Measurements from ENCODE around the gene CRLF1.

CRLF1 gene

GRCh38 chr19:18650021-18650390 is 43.4 kb upstream of the CRLF1 start:
- no peaks in the 10 kb centered on the region for H3K9me2 ChIP-seq (ENCODE audit: low read depth, low read length)
- H3K9ac ChIP-seq (ENCODE audit: low read length), result no peak overlapping the region
- no peak for TF ChIP-seq EZH2 (IDR thresholded peaks at IDR 0.05; ENCODE audit: borderline replicate concordance, low read length)
- H3K79me2 ChIP-seq (ENCODE audit: insufficient read depth, low read length), result no peaks in the 10 kb centered on the region
- no peaks in the 10 kb centered on the region for H3K4me1 ChIP-seq (ENCODE audit: insufficient read depth, low read length, severe bottlenecking)
- no peak overlapping the region for H2AFZ ChIP-seq (ENCODE audit: low read length)
- H3K9me3 ChIP-seq (ENCODE audit: low read length), result no peaks in the 10 kb centered on the region
- peaks cover 12% of the 10 kb centered on the region; the same call in 1 of the 2 replicates for H3K27me3 ChIP-seq (ENCODE audit: insufficient read depth, low read length)
- no peaks in the 10 kb centered on the region for H3F3A ChIP-seq (ENCODE audit: insufficient read depth, low read length)
- no peak overlapping the region for H3K4me3 ChIP-seq (ENCODE audit: low read depth, low read length, poor library complexity, severe bottlenecking)
- H3K27ac ChIP-seq (ENCODE audit: low read depth, low read length, poor library complexity, severe bottlenecking), result no peak overlapping the region
- H4K20me1 ChIP-seq (ENCODE audit: insufficient read depth, low read length), result no peaks in the 10 kb centered on the region
- no peaks in the 10 kb centered on the region for H3K36me3 ChIP-seq (ENCODE audit: insufficient read depth, low read length)
- H3K4me2 ChIP-seq (ENCODE audit: low read length), result no peak overlapping the region

GRCh38 chr19:18649371-18650020 is 42.9 kb upstream of the CRLF1 start:
- Histone ChIP-seq H3K4me3 (ENCODE audit: low read depth, low read length, poor library complexity, severe bottlenecking) (no peak overlapping the region), H3K9me3 (ENCODE audit: low read length) (no peaks in the 10 kb centered on the region), H2AFZ (ENCODE audit: low read length) (no peak overlapping the region), H3K27ac (ENCODE audit: low read depth, low read length, poor library complexity, severe bottlenecking) (no peak overlapping the region), H3F3A (ENCODE audit: insufficient read depth, low read length) (no peaks in the 10 kb centered on the region), H3K4me1 (ENCODE audit: insufficient read depth, low read length, severe bottlenecking) (no peaks in the 10 kb centered on the region), H3K4me2 (ENCODE audit: low read length) (no peak overlapping the region), H3K9me2 (ENCODE audit: low read depth, low read length) (no peaks in the 10 kb centered on the region), H3K36me3 (ENCODE audit: insufficient read depth, low read length) (no peaks in the 10 kb centered on the region), H4K20me1 (ENCODE audit: insufficient read depth, low read length) (no peaks in the 10 kb centered on the region), H3K79me2 (ENCODE audit: insufficient read depth, low read length) (no peaks in the 10 kb centered on the region), H3K9ac (ENCODE audit: low read length) (no peak overlapping the region), H3K27me3 (ENCODE audit: insufficient read depth, low read length) (peaks cover 12% of the 10 kb centered on the region; the same call in 1 of the 2 replicates)
- no peak for TF ChIP-seq EZH2 (IDR thresholded peaks at IDR 0.05; ENCODE audit: borderline replicate concordance, low read length)
- TF ChIP-seq CTCF (IDR thresholded peaks at IDR 0.05; ENCODE audit: low read length), result no peak

GRCh38 chr19:18648973-18649315 is 42.3 kb upstream of the CRLF1 start:
- Histone ChIP-seq H3K79me2 (ENCODE audit: insufficient read depth, low read length) (no peaks in the 10 kb centered on the region), H3K27ac (ENCODE audit: low read depth, low read length, poor library complexity, severe bottlenecking) (no peak overlapping the region), H3K9me2 (ENCODE audit: low read depth, low read length) (no peaks in the 10 kb centered on the region), H4K20me1 (ENCODE audit: insufficient read depth, low read length) (no peaks in the 10 kb centered on the region), H3K4me1 (ENCODE audit: insufficient read depth, low read length, severe bottlenecking) (no peaks in the 10 kb centered on the region), H3K27me3 (ENCODE audit: insufficient read depth, low read length) (peaks cover 12% of the 10 kb centered on the region; the same call in 1 of the 2 replicates), H3K9me3 (ENCODE audit: low read length) (no peaks in the 10 kb centered on the region), H3K4me2 (ENCODE audit: low read length) (no peak overlapping the region), H3K9ac (ENCODE audit: low read length) (no peak overlapping the region), H3K4me3 (ENCODE audit: low read depth, low read length, poor library complexity, severe bottlenecking) (no peak overlapping the region), H2AFZ (ENCODE audit: low read length) (no peak overlapping the region), H3F3A (ENCODE audit: insufficient read depth, low read length) (no peaks in the 10 kb centered on the region), H3K36me3 (ENCODE audit: insufficient read depth, low read length) (no peaks in the 10 kb centered on the region)
- TF ChIP-seq EZH2 (IDR thresholded peaks at IDR 0.05; ENCODE audit: borderline replicate concordance, low read length) (no peak), CTCF (IDR thresholded peaks at IDR 0.05; ENCODE audit: low read length) (no peak)

- no peak for TF ChIP-seq EZH2 (IDR thresholded peaks at IDR 0.05; ENCODE audit: borderline replicate concordance, low read length)
- no peak for TF ChIP-seq CTCF (IDR thresholded peaks at IDR 0.05; ENCODE audit: low read length)
- Histone ChIP-seq H4K20me1 (ENCODE audit: insufficient read depth, low read length) (no peaks in the 10 kb centered on the region), H3K4me1 (ENCODE audit: insufficient read depth, low read length, severe bottlenecking) (no peaks in the 10 kb centered on the region), H3K4me2 (ENCODE audit: low read length) (no peak overlapping the region), H3K36me3 (ENCODE audit: insufficient read depth, low read length) (no peaks in the 10 kb centered on the region), H3K9me2 (ENCODE audit: low read depth, low read length) (no peaks in the 10 kb centered on the region), H3F3A (ENCODE audit: insufficient read depth, low read length) (no peaks in the 10 kb centered on the region), H3K79me2 (ENCODE audit: insufficient read depth, low read length) (no peaks in the 10 kb centered on the region), H3K27ac (ENCODE audit: low read depth, low read length, poor library complexity, severe bottlenecking) (no peak overlapping the region), H3K4me3 (ENCODE audit: low read depth, low read length, poor library complexity, severe bottlenecking) (no peak overlapping the region), H2AFZ (ENCODE audit: low read length) (no peak overlapping the region), H3K27me3 (ENCODE audit: insufficient read depth, low read length) (peaks cover 12% of the 10 kb centered on the region; the same call in 1 of the 2 replicates), H3K9me3 (ENCODE audit: low read length) (no peaks in the 10 kb centered on the region), H3K9ac (ENCODE audit: low read length) (no peak overlapping the region)
Observed at GRCh38 chr19:18647807-18648206, 41.2 kb upstream of the CRLF1 start.

All from OCI-LY1 (cell line).